GM21360 (cell line): ENCODE results near the gene LRMDA.

Experiments
- ATAC-seq: cut with Tn5 transposase; IDR thresholded peaks from one replicate; pipeline ENCODE4 v1.9.1; 2021; ENCODE audit warnings: mild to moderate bottlenecking, moderate library complexity; ENCODE audit not compliant: unreplicated experiment

LRMDA gene

GRCh38 chr10:75470901-75471300 is 39.5 kb downstream of the LRMDA start:
- ATAC-seq = no peak

GRCh38 chr10:75472685-75473084 is 41.3 kb downstream of the LRMDA start:
- no peak for ATAC-seq

GRCh38 chr10:75474106-75474505 is 42.7 kb downstream of the LRMDA start:
- no peak for ATAC-seq

GRCh38 chr10:75475460-75476182 is 44.2 kb downstream of the LRMDA start:
- no peak for ATAC-seq

- ATAC-seq = no peak
These were observed 45.1 kb downstream of the LRMDA start for GRCh38 chr10:75476569-75476968.

- no peak for ATAC-seq
These were observed 45.6 kb downstream of the LRMDA start for GRCh38 chr10:75476985-75477384.

GRCh38 chr10:75477680-75478079 is 46.3 kb downstream of the LRMDA start:
- no peak for ATAC-seq

- no peak for ATAC-seq
These were observed 49.0 kb downstream of the LRMDA start for GRCh38 chr10:75480374-75480773.

- no peak for ATAC-seq
These were observed 51.8 kb downstream of the LRMDA start for GRCh38 chr10:75483188-75483587.

- ATAC-seq = no peak
These were observed 53.3 kb downstream of the LRMDA start for GRCh38 chr10:75484717-75485116.

- ATAC-seq = no peak
These were observed 55.2 kb downstream of the LRMDA start for GRCh38 chr10:75486591-75486990.

GRCh38 chr10:75487087-75487754 is 55.8 kb downstream of the LRMDA start:
- ATAC-seq = no peak

GRCh38 chr10:75487755-75488125 is 56.3 kb downstream of the LRMDA start:
- no peak for ATAC-seq

- ATAC-seq = no peak
These were observed 60.9 kb downstream of the LRMDA start for GRCh38 chr10:75492173-75492925.

GRCh38 chr10:75493464-75493863 is 62.0 kb downstream of the LRMDA start:
- ATAC-seq = no peak

GRCh38 chr10:75495434-75496190 is 64.2 kb downstream of the LRMDA start:
- no peak for ATAC-seq

GRCh38 chr10:75496191-75496567 is 64.8 kb downstream of the LRMDA start:
- no peak for ATAC-seq

GRCh38 chr10:75497997-75498883 is 66.8 kb downstream of the LRMDA start:
- no peak for ATAC-seq

GRCh38 chr10:75498884-75499350 is 67.5 kb downstream of the LRMDA start:
- no peak for ATAC-seq

- ATAC-seq = no peak
These were observed 68.2 kb downstream of the LRMDA start for GRCh38 chr10:75499556-75500160.
